Measurements from ENCODE around the gene ORM1.

The ORM1 gene

DNA sequence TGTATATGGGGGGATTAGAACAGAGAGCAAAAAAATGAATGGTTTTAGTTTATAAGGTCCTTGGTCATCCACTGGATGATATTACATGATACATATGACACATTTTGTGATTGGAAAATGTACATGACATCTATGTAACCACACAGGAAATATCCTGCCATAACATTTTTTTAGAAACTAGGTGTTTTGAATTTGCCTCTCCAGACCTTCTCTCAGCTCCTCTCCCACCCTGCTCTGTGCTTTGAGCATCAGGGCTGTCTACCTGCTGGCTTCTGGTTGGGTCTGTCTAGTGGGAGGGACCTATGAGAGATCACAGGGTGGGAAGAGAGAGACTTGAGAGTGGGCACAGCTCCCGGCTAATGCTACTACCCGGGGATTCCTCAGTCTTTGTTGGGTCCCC, 40.5 kb downstream of the ORM1 start:
- no peak overlapping the region for H3K27ac ChIP-seq (ENCODE audit: low read depth, low read length)
- peaks cover 78% of the 10 kb centered on the region for H3K36me3 ChIP-seq (ENCODE audit: insufficient read depth, low read length)
- H3K4me1 ChIP-seq (ENCODE audit: insufficient read depth, low read length): no peaks in the 10 kb centered on the region
- H3K27me3 ChIP-seq (ENCODE audit: insufficient read depth, low read length): no peaks in the 10 kb centered on the region
- H3K4me3 ChIP-seq (ENCODE audit: low read length): no peak overlapping the region
- H3K9me3 ChIP-seq (ENCODE audit: insufficient read depth, low read depth, low read length): no peaks in the 10 kb centered on the region
- no peak overlapping the region for H3K9ac ChIP-seq (ENCODE audit: low read depth, low read length)
- WGBS: 93% methylated on average over 2 of the region's 2 CpGs

DNA sequence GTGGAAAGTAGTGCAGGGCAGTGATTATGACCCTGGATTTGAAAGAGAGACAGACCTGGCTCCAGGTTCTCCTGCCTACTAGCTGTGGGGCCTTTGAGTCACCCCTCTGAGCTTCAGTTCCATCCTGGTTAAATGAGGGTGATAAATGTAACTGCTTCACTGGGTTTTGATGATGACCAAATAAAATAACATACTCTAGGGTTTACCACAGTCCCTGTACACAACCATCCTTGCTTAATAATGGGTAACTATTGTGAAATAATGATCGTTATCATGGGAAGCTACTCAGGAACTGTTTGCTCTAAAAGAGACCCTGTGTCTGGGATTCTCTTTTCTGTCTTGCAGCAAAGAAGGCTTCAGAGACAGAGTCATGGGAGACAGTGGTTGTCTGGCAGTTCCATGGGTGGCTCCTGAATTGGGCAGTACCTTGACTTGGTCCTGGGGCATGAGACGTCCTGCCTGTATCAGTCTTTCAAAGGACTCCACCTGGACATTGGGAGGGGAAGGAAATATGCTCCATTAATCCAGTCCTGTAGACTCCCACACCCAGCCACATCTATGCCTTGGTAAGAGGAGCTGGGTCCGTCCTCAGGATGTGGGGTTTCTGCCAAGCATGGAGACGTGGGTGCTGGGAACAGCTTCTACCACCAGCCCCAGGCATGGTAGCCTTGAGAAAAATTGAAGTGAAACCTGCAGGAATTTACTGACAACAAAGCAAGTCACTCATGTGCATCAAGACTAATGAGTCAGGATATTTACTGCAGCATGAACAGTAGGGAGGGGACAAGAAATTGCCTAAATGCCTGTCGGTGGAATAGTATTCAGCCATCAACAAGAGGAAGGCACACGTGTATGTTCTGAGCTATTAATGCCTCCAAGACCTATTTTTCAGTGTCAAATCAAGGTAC, 41.5 kb downstream of the ORM1 start:
- Histone ChIP-seq H3K36me3 (ENCODE audit: insufficient read depth, low read length) (peaks cover 75% of the 10 kb centered on the region), H3K4me3 (ENCODE audit: low read length) (no peak overlapping the region), H3K9ac (ENCODE audit: low read depth, low read length) (no peak overlapping the region), H3K27me3 (ENCODE audit: insufficient read depth, low read length) (no peaks in the 10 kb centered on the region), H3K27ac (ENCODE audit: low read depth, low read length) (no peak overlapping the region), H3K9me3 (ENCODE audit: insufficient read depth, low read depth, low read length) (no peaks in the 10 kb centered on the region), H3K4me1 (ENCODE audit: insufficient read depth, low read length) (no peaks in the 10 kb centered on the region)
- 92% methylated on average over 6 of the region's 6 CpGs for WGBS

DNA sequence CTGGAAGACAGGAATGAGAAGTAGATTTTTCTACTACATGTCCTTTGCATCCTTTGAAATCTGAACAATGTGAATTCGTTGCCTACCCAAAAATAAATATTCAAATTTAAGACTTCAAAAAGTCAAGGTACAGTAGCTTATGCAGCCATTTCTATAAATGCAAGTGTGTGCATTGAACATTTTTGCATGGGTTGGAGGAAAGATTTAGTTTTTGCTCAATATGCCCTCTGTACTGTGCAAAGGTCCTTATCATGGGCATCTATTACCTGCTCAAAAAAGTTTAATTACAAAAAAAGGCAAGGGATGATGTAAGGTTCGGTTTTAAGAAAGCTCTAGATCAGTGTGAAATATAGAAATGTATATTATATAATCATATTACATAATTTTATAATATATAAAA, 42.3 kb downstream of the ORM1 start:
- H3K9ac ChIP-seq (ENCODE audit: low read depth, low read length): no peak overlapping the region
- 71% methylated on average over 1 of the region's 2 CpGs for WGBS
- H3K27ac ChIP-seq (ENCODE audit: low read depth, low read length): no peak overlapping the region
- H3K4me1 ChIP-seq (ENCODE audit: insufficient read depth, low read length): peaks cover 8% of the 10 kb centered on the region
- H3K36me3 ChIP-seq (ENCODE audit: insufficient read depth, low read length): peaks cover 67% of the 10 kb centered on the region
- no peaks in the 10 kb centered on the region for H3K27me3 ChIP-seq (ENCODE audit: insufficient read depth, low read length)
- no peaks in the 10 kb centered on the region for H3K9me3 ChIP-seq (ENCODE audit: insufficient read depth, low read depth, low read length)
- H3K4me3 ChIP-seq (ENCODE audit: low read length): no peak overlapping the region

DNA sequence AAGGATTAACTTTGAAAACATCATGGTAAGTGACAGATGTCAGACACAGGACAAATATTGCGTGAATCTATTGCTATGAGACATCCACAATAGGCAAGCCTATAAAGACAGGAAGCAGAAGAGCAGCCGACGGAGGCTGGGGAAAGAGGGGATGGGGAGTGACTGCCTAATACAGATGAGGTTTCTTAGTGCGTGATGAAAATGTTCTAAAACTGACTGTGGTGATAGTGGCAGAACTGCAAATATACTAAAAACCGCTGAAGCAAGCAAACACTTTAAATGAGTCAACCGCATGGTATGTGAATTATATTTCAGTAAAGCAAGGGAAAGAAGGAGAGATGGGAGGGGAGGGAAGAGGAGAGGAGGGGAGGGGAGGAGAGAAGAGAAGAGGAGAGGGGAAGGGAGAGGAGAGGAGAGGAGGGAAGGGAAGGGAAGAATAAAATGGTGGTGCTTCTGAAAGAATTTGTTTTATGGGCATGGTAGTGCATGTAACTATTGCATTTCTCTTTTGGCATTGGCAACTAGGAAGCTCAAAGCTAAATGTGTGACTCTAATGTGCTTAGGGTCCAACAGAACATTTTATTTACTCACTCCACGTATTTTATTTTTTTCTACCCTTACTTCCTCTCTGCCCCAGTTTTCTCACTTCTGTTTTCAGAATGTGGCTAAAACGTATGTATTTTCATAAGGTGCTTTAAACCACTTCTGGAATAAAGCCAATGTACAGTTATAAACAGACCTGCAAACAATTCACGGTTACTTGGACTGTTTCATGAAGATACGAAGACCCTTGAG, 43.6 kb downstream of the ORM1 start:
- 89% methylated on average over 10 of the region's 10 CpGs for WGBS
- Histone ChIP-seq H3K9me3 (ENCODE audit: insufficient read depth, low read depth, low read length) (no peaks in the 10 kb centered on the region), H3K27me3 (ENCODE audit: insufficient read depth, low read length) (no peaks in the 10 kb centered on the region), H3K27ac (ENCODE audit: low read depth, low read length) (no peak overlapping the region), H3K4me1 (ENCODE audit: insufficient read depth, low read length) (peaks cover 21% of the 10 kb centered on the region), H3K36me3 (ENCODE audit: insufficient read depth, low read length) (peaks cover 54% of the 10 kb centered on the region), H3K4me3 (ENCODE audit: low read length) (no peak overlapping the region), H3K9ac (ENCODE audit: low read depth, low read length) (no peak overlapping the region)

DNA sequence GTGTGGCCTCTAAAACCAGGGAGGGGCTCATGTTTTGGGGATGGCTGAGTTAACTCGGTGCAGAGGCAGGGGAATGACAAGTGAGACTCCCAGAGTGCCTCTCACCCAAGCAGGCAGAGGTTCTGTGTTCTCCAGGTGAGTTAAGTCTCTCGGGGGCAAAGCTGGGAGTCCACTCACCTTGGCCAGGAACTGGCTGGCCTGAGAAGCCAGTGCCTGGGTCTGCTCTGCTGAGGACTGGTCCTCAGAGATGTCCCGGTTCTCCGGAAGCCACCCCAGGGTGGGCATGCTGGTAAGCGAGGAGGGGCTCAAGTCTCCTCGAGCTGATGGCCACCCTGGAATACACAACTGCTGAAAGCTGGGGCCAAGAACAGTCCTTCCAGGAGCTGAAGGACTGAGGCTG, 44.5 kb downstream of the ORM1 start:
- Histone ChIP-seq H3K4me3 (ENCODE audit: low read length) (no peak overlapping the region), H3K27me3 (ENCODE audit: insufficient read depth, low read length) (no peaks in the 10 kb centered on the region), H3K36me3 (ENCODE audit: insufficient read depth, low read length) (peaks cover 46% of the 10 kb centered on the region), H3K4me1 (ENCODE audit: insufficient read depth, low read length) (peaks cover 28% of the 10 kb centered on the region), H3K9me3 (ENCODE audit: insufficient read depth, low read depth, low read length) (no peaks in the 10 kb centered on the region), H3K9ac (ENCODE audit: low read depth, low read length) (no peak overlapping the region), H3K27ac (ENCODE audit: low read depth, low read length) (no peak overlapping the region)
- WGBS: 95% methylated on average over 6 of the region's 6 CpGs

DNA sequence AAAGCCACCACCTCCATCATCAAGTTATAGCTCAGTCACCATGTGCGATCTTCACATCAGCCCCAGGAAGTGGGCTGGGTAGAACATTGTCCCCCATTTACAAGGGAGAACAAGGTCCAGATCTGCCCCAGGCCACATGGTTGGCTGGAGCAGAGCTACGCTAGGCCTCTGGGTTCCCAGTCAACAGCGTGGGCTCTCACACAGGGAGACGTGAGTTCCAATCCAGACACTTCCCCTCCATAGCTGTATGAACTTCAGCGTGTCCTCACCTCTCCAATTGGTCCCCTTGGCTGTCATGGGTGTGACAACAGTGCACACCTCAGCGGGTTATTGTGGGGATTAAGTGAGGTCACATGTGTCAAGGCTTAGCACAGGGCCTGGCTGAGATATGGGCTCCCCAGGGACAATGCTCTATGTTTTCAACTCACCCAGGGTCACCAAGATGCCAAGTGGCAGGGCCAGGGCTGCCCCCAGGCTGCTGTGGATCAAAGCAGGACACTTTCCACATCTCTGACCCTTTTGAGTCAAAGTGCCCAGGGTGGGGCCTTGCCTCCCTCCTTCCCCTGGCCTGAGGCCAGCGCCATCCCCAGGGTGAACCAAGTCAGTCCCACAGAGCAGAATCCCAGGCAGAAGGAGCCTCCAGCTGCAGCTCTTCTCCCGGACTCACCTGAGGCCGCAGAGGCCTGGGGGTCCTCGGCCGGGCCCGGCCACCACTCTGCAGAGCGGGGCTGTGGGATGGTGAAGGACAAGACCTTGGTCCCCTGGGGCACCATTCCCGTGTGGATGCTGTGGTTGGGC, 45.1 kb downstream of the ORM1 start:
- H3K9ac ChIP-seq (ENCODE audit: low read depth, low read length): no peak overlapping the region
- no peaks in the 10 kb centered on the region for H3K27me3 ChIP-seq (ENCODE audit: insufficient read depth, low read length)
- no peak overlapping the region for H3K4me3 ChIP-seq (ENCODE audit: low read length)
- H3K36me3 ChIP-seq (ENCODE audit: insufficient read depth, low read length): peaks cover 42% of the 10 kb centered on the region
- no peaks in the 10 kb centered on the region for H3K9me3 ChIP-seq (ENCODE audit: insufficient read depth, low read depth, low read length)
- peaks cover 28% of the 10 kb centered on the region for H3K4me1 ChIP-seq (ENCODE audit: insufficient read depth, low read length)
- H3K27ac ChIP-seq (ENCODE audit: low read depth, low read length): no peak overlapping the region
- 95% methylated on average over 14 of the region's 14 CpGs for WGBS

DNA sequence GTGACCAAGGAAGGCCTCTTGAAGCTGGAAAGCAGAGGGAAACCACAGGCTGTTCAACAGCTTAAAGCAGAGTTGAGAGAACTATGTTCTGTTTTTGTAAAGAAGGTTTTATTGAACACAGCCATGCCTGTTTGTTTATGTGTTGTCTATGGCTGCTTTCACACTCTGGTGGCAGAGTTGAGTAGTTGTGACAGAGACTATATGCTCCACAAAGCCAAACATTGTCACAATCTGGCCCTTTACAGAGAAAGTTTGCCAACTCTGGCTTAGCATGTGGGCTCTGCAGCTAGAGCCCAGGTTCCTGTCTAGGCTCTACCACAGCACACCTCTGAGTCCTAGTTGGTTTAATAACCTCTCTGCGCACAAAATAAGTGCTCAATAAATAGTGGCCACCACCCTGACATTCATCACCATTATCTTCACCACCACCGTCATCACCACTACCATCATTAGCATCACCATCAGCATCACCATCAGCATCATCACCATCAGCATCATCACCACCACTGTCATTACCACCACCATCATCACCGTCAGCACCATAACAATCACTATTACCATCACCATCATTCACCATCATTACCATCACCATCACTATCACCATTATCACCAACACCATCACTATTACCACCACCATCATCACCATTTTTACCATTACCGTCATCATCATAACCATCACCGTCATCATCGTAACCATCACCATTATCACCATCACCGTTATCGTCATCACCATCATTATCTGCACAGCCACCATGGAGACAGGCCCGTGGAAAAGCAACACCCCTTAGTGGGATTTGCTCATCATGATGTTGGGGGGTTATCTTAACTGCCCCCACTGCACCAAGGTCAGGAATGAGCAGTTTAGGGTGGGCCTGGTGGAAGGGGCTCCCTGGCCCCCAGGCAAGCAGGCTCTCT, 46.6 kb downstream of the ORM1 start:
- Histone ChIP-seq H3K9me3 (ENCODE audit: insufficient read depth, low read depth, low read length) (no peaks in the 10 kb centered on the region), H3K4me3 (ENCODE audit: low read length) (no peak overlapping the region), H3K27me3 (ENCODE audit: insufficient read depth, low read length) (no peaks in the 10 kb centered on the region), H3K9ac (ENCODE audit: low read depth, low read length) (peak overlapping the region; percentile 45; the same call in 1 of the 2 replicates), H3K27ac (ENCODE audit: low read depth, low read length) (peak overlapping the region; percentile 93), H3K36me3 (ENCODE audit: insufficient read depth, low read length) (peaks cover 29% of the 10 kb centered on the region), H3K4me1 (ENCODE audit: insufficient read depth, low read length) (peaks cover 29% of the 10 kb centered on the region)
- WGBS: 93% methylated on average over 9 of the region's 9 CpGs

DNA sequence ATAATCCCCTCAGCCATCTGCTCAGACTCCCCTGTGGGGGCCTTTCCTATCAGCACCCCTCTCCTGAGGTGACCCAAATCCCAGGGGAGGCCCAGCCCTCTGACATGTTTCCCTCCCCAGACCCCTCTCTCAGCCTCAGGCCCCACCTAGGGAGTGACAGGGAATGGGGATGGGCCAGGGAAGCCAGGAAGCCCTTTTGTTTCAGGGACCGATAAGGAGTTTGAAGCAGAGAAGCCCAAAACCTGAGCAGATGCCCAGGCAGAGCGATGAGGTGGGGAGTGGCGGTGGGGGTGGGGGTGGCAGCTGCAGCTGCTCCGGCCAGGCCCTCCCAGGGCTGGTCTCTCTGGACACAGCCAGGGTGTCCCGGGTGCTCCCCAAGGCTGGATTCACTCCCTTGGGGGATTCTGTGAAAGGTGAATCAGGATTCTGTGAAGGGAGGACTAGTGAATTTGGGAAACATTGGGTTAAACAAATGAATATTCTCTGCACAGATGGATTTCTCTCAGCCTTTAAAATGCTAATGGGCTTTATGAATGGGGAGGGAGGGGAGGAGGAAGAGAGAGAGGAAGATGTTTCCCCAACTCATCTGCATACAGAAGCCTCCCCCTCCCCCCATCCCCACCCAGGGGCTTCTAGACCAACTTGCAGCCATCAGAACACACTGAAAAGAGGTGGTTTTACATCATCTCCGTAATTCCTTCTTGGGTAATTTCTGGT, 47.5 kb downstream of the ORM1 start:
- H3K9ac ChIP-seq (ENCODE audit: low read depth, low read length): peak overlapping the region; percentile 45
- no peaks in the 10 kb centered on the region for H3K9me3 ChIP-seq (ENCODE audit: insufficient read depth, low read depth, low read length)
- H3K36me3 ChIP-seq (ENCODE audit: insufficient read depth, low read length): peaks cover 20% of the 10 kb centered on the region
- H3K27me3 ChIP-seq (ENCODE audit: insufficient read depth, low read length): no peaks in the 10 kb centered on the region
- 10% methylated on average over 6 of the region's 6 CpGs for WGBS
- H3K27ac ChIP-seq (ENCODE audit: low read depth, low read length): peak overlapping the region; percentile 93
- peaks cover 38% of the 10 kb centered on the region for H3K4me1 ChIP-seq (ENCODE audit: insufficient read depth, low read length)
- H3K4me3 ChIP-seq (ENCODE audit: low read length): peak overlapping the region; percentile 15

DNA sequence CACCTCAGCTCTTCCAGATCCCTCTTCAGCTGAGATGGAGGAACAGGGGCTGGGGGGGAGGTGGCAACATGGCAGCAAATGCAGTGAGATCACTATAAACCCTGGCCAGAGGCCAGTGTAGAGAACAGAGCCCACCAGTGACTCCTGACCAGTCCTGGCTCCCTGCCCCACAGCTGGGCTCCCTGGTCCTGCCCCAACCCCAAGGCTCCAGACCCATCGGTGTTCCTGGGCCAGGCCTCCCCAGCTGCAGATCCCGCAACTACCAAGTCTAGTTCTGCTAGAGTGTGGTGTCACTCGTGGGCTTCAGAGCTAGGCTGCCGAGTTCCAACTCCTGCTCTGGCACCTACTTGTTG, 48.0 kb downstream of the ORM1 start:
- Histone ChIP-seq H3K36me3 (ENCODE audit: insufficient read depth, low read length) (peaks cover 18% of the 10 kb centered on the region), H3K9me3 (ENCODE audit: insufficient read depth, low read depth, low read length) (no peaks in the 10 kb centered on the region), H3K9ac (ENCODE audit: low read depth, low read length) (no peak overlapping the region), H3K27ac (ENCODE audit: low read depth, low read length) (peak overlapping the region; percentile 93), H3K27me3 (ENCODE audit: insufficient read depth, low read length) (no peaks in the 10 kb centered on the region), H3K4me1 (ENCODE audit: insufficient read depth, low read length) (peaks cover 40% of the 10 kb centered on the region), H3K4me3 (ENCODE audit: low read length) (0 out of 2 replicates have a peak overlapping the region, but pooled peaks have one; percentile 15)
- 63% methylated on average over 4 of the region's 4 CpGs for WGBS
